NT2/D1 (cell line): Measurements from ENCODE around the gene EGFLAM.

ENCODE experiments used
- SUZ12 ChIP-seq: IDR thresholded peaks from 2 replicates; pipeline ENCODE4 v1.6.1; 2011; ENCODE audit not compliant: insufficient read length, insufficient read depth; ENCODE audit errors: extremely low read depth
- ZNF274 ChIP-seq: IDR thresholded peaks from 2 replicates; pipeline ENCODE4 v1.6.1; 2011; ENCODE audit warnings: mild to moderate bottlenecking, low read depth, low read length

GRCh38 chr5:38285226-38285625 lies 26.9 kb downstream of the EGFLAM start:
- TF ChIP-seq SUZ12, result no peak
- no peak for TF ChIP-seq ZNF274
